GM18870 (cell line): Measurements from ENCODE around the gene MAN1C1.

Source experiments
- ATAC-seq: cut with Tn5 transposase; IDR thresholded peaks from one replicate; pipeline ENCODE4 v1.9.1; 2021; ENCODE audit warnings: moderate library complexity; ENCODE audit not compliant: unreplicated experiment

The MAN1C1 gene

DNA sequence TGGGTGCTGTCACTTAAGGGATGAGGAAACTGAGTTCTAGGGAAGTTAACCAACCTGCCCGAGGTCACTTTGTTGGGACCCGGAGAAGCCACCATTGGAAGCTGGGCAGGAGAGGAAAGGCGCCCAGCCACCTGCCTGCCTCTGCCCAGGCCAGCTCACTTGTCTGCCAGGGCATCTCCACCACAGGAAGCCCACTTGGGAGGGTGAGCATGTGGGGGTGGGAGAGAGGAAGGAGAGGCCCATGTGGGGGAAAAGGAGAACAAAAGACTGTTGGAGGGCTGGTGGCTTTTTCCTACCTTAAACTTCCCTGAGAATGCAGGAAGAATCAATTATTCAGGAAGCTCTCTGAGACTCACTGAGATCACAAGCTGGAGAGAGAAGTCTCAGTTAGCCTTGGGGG lies 139.6 kb downstream of the MAN1C1 start:
- no peak for ATAC-seq

DNA sequence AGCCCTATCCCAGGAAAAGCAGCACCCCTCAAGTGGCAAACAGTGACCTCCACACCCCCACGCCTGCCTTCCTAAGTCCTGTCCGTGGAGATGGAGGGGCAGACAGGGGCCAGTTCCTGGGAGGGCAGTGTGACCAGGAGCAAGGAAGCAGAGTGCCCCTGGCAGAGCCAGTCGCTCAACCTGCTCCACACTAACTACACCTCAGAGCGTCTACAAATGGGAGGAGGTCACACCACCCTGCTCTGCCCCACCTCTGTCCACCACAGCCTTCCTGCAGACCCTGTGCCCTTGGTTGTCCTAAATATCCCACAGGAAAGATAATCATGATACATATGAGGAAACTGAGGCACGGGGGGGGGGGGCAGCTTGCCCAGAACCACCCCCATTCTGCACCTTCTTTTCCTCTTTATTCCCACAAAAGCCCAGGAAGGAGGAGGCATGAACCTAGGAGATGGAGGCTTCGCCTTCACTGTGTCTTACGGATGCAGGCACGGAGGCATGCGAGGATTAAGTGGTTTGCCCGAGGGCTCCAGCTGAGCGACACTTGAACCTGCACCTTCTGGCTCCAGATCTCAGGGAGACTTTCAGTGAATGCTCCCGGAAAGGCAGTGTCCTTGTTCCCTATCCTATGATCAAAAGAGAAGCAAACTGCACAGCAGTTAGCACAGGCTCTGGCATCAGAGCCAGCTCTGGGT lies 140.7 kb downstream of the MAN1C1 start:
- no peak for ATAC-seq

DNA sequence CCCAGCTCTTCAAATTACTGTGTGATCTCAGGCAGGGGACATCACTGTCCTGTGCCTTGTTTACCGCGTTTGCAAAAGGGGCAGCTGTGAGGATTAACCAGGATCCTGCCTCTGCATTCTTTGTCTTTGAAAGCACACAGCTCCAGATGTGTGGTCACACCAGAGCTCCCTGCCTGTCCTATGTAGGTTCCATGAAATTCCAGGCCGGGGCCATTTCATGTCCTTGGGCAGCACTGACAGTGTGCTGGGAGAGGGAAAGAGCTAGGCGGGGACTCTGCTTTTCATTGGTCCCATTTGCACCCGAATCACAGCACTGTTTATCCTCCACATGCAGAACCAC lies 141.2 kb downstream of the MAN1C1 start:
- ATAC-seq, result no peak

DNA sequence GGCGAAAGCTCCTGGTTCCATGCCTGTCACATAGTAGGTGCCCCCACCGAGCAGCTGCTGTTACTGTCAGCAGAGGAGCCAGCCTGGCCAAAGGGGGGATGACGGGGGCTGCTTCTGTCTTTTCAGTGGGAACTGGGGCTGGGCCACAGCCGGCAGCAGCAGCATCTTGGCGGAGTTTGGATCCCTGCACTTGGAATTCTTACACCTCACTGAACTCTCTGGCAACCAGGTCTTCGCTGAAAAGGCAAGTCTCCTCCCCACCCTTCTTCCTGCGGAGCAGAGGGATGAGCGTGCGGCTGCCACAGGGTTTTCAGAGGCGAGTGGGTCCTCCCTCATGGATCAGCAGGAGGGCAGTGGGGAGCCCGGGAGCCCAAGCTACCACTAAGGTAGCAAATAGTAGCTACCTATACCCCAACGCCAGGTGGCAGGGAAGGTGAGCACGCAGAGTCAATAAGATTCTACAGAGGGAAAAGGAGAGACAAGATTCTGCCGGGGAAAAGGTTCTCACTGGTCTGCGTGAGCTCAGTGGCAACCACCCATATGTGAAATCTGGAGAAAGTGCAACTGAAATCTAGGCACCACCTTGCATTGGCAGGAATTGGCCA lies 142.0 kb downstream of the MAN1C1 start:
- no peak for ATAC-seq

DNA sequence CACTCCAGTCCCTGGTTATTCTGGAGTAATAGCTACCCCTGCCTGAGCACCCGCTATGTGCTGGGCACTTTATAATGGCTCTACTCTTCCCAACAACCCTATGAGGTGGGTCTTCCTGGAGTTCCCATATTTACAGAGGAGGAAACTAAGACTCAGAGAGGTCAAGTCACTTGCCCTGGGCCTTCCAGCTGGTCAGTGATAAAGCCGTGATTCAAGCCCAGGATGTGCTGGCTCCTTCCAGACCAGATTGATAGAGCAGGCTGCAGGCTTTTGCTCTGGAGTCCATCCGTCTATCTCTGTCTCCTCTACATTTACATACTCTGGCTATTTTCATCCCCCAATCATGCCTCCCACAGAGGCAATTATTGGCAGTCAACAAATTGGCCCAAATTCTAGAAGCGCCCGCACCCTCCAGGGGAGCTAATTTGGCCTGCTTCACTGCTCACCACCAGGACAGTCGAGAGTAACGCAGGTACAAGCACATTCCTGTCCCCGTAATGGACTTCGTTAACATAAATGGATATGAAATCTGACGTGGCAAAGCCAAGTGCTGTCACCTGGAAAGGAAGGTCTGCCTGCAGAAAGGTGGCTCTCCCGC lies 143.6 kb downstream of the MAN1C1 start:
- no peak for ATAC-seq

DNA sequence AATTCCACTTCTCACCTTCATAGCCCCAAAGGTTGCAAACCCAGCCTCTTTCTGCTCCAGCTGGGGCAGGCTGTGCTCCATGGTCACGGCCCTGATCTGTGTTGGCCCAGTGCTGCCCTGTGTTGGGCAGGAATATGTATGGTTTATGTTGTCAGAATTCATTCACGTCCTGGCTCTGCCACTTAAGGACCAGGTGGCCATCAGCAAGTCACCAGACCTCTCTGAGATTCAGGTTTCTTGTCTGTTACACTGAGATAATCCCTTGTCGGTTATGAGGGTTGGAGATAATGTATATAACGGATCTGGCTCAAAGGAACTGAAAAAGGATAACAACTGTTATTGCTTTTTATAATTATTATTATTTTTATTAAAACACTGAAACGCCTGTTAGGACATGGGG lies 144.3 kb downstream of the MAN1C1 start:
- ATAC-seq, result no peak

DNA sequence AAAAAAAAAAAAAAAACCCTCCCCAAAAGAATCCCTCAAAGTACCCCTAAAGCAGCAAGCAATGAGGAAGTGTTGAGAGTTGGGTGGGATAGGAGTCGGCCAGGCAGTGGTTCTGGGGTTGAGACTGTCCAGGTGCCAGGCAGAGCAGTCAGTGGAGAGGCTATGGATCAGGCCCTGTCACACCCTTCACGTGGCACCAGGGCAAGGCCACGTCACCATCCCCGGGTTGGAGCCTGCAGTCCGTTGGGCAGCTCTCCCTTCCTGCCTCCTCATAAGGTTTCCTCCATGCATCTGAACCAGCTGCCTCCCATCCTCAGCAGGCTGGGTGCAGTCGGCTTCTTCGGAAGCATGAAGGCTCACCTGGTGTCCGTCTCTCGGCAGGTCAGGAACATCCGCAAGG lies 146.9 kb downstream of the MAN1C1 start:
- ATAC-seq, result no peak

DNA sequence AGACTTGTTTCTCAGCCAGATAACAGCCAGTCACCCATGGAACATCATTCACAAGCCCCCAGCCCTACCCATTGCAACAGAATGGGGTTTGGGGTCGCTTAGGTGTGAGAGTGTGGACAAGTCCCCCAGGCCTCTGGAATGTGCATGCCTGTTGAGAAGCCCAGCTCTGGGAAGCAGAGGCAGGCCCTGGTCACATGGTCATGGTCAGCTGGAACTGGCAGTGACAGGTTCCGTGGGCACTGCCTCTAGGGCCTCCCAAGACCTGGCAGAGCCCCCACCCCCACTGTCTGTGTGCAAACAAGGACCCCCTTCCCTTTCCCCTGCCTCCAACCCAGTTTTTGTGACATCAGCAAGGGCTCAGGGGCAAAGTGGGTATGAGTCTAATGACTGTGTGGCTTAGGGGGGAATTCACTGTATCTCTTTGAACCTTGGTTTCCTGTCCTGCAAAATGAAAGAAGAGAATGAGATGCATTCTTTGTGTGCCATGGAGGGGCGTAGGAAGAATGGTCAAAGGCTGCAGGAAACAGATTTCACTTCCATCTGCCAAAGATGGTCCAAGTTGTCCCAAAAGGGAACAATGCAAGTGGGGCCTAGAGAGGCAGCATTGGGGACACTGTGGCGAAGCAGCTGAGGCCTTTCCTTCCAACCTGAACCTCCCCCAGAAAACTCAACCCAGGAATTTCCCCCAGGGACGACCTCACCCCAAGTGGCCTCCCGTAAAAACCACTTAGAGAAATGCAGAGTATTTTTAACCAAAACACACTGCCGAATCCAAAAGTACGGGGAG lies 148.7 kb downstream of the MAN1C1 start:
- ATAC-seq, result no peak

DNA sequence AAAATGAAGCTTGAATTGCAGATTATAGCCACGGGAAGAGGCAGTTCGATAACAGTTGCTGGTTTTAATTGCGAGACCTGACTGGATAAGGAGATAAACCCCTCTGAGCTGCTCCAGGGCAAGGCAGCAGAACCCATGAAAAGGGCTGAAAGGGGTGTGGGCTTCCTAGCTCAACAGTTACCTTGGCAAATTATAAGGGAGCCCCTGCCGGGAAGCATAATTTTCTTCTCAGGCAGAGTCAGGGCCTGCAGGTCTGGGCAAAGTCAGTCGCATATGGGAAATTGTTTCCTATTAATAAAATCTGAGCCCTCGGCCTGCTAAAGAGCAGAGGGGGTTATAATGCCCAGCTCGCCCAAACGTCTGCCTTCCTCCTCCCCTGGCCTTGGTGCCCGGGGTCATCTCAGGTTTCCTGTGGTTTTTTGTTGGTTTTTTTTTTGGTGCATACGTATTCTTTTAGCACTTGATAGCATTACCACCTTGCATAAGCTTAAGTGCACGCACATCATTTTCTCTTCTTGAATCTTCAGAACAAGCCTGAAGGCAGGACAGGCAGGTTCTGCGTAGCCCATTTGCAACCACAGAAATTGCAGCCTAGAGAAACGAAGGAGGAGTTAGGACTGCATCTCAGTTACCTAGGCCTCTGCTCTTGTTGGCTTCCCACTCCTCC lies 149.5 kb downstream of the MAN1C1 start:
- ATAC-seq, result no peak

DNA sequence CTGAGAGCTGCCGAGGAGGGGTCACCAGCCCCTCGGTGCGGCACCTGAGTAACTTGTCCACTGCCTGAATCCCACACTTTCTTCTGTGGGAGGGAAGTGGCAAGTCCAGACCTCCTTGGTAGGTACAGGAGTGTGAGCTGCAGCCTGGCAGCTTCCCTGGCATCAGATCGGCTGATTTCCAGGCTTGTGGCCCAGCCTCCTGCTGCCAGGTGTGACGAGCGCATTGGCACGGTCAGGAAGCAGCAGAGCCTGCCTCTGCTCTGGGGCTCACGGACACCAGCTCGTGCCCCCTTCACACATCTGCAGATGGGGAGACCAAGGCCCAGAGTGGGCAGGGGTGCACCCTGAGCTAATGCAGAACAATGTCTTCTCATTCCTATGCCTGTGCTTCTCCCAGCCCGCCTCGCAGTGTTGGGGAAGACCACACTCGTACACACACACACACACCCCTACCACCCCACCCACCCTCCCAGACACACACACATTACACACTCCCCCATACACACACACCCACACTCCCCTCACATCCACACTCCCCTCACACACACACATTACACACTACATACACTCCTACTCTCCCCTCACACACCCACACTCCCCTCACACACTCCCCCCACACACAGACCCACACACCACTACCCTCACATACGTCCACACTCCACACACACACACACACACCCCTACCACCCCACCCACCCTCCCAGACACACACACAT lies 150.3 kb downstream of the MAN1C1 start:
- no peak for ATAC-seq

DNA sequence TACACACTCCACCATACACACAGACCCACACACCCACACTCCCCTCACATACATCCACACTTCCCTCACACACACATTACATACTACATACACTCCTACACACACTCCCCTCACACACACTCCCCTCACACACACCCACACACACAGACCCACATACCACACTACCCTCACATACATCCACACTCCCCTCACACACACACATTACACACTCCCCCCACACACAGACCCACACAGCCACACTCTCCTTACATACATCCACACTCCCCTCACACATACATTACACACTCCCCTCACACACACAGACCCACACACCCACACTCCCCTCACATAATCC lies 150.8 kb downstream of the MAN1C1 start:
- ATAC-seq, result no peak

DNA sequence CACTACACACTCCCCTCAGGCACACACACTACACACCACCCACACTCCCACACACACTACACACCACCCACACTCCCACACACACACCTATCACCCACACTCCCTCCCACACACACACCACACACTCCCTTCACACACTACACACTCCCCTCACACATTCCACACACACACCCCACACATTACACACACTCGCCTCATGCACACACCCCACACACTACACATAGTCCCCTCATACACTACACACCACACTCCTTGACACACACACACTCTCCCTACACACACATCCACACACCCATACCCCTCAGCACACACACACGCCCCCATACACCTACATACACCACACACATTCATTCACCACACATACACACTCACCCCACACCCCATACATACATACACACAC lies 152.4 kb downstream of the MAN1C1 start:
- ATAC-seq, result no peak

DNA sequence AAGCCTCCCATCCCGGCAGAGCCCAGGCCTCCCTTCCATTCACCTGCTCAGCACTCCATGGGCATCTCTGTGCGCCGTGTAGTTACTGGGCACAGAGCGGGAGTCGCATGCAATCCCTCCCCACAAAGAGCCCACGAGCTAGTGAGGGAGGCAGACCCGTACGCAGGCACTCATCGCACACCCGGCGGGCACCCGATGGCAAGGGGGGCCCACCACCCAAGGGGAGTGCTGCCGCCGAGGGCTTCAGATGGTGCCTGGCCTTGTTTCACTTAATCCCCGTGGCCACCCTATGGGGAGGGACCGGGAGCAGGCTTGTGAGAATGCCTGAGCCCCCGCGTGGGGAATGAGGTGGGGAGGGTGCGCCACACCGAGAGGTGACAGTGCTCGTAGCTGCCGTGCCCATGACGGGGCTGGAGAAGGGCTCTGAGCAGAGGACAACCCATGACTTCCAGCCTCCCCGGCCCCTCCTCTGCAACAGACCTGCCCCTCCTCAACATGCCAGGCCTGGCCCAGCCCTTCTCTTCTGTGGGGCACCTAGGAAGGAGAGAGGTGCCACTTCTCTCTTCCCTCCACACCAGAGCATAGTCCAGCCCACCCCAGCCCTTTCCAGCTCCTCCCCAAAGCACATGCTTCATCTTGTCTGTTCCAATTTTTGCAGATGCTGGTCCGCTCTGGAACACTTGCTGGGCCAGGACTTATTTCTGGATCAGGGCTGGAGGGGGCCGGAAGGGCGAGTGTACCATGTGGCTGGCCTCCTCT lies 153.2 kb downstream of the MAN1C1 start:
- no peak for ATAC-seq

DNA sequence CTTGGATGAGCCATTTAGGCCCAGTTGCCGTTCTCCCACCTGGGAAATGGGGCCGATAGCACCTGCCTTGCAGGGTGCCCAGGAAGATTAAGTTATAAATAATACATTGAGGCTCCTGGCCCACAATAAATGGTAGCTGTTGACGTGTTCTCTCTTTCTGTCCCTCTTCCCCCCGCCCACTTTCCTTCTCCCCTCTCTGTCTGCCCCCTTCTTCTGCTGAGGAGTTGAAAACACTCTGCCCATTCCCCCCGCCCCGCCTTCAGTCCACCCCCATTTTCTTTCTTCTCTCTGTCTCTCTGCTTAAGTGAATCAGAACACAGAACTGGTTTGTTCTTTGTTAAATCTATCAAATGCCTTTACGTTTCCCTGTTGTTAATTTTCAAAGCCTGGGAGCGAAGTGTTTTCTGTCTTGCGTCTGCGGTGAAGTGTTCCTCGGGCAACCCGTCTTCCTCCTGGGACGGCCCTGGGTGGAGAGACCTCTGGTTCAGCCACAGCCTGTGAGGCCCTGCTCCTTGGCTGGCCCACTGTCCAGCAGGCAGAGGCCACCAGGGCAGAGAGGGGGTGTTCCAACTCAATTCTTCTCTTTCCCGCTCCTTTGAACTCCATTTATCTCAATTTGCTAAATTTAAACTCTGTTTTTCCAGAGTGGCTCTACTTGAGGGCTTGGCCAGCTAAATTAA lies 154.1 kb downstream of the MAN1C1 start:
- no peak for ATAC-seq

DNA sequence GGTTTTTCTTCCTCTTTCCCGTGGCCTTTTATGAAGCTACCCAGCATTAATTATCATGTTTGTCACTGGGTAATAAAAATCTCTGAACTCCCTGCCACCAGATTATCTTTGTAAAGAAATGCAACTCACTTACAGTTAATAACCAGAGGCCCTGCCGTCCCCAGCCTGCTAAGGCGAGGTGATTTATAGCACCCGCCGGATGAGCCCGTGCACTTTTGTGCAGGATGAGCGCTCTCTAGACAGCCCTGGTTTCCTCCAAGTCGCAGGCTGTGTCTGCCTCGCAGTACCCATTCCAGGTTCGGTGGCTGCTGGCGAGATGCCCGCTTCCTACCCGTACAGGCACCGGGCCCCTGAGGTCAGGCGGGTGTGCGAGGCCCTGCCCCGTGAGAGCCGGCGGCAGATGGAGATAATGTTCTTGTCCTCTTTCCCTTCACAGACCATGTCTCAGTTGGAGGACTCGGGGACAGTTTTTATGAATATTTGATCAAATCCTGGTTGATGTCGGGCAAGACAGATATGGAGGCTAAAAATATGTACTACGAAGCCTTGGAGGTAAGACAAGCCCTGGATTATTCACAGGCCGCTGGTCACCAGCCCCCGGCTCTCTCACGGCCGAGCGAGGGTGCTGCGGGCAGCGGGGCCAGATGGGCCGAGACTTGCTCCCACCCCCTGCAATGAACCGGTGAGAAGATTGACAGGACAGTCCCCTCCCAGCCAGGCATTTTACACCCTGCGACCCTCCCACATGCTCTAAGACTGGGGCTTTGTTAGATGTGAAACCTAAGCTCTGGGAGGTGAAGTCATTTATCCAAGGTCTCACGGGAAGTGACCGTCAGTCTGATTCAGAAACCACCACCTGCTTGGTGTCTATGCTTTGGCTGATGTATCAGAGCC lies 154.9 kb downstream of the MAN1C1 start:
- no peak for ATAC-seq

DNA sequence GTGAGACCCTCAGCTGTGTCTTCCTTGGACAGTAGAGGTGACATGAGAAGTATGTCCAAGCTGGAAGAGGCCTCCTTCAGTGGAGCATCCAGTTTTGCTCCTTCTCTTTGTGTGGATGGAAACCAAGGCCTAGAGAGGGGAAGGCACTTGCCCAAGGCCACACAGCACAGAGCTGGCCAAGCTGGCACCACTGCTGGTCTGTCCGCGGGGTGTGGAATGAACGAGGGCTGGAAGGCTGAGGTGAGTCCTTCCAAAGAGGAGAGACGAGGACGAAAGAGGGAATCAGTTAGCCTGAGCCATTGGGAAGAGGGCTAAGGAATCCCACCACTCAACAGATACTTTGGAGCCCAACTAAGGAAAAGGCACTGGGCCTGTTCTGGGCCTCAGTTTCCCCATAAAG lies 155.6 kb downstream of the MAN1C1 start:
- no peak for ATAC-seq

DNA sequence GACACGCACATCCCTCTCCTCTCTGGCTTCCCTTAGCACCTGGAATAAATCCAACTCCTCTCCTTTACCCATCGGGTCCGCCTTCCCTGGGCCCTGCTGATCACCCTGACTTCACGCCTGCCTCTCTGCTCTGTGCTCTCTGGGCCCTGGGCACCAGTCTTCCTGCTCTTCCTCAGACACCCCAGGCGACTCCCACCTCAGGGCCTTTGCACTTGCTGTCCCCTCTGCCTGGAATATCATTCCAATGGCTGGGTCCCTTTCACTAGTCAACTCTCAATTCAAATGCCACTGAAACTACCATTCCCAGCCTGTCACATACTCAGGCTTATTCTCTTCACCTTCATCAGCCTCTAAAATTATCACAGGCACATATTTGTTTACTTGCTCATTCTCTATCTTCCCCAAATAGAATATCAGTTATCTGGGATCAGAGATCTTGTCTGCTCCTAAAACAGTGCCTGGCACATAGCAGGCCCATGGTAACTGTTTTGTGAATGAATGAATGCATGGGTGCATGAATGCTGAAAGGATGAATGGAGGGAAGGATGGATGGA lies 156.2 kb downstream of the MAN1C1 start:
- no peak for ATAC-seq

DNA sequence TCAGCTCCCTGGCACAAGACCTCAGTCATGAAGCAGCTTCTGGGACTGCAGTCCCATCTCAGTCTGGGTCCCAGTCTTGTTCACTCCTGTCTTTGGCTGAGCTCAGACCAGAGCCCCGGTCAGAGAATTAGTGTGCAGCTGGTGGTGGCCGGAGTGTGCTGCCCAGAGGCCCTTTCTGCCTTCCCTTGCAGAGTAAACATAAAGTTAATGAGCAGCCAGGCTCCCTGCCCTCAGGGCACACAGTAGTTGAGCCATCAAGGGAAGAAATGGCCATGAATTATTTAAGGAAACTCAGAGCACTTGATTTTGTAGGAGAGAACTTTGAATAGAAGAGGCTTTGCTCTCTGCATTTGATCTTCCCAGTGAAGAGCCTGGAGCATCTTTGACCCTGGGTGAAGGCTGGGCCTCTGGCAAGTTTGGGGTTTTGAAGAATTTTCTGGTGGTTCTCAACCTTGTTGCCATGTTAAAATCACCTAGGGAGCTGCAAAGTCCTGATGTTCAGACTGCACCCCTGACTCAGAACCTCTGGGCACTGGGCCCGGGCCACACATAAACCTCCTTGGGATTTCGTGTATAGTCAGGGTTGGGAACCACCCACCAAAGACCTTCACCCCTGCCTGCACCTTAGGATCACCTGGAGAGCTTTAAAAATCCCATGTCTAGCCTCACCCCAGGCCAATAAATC lies 157.0 kb downstream of the MAN1C1 start:
- ATAC-seq, result no peak
